EL (cell line): ENCODE results near the gene DENND6B.

ENCODE experiments used
- DNase-seq: peaks from one replicate; pipeline ENCODE4 v3.0.0-alpha.2; 2016

Gene DENND6B

DNA sequence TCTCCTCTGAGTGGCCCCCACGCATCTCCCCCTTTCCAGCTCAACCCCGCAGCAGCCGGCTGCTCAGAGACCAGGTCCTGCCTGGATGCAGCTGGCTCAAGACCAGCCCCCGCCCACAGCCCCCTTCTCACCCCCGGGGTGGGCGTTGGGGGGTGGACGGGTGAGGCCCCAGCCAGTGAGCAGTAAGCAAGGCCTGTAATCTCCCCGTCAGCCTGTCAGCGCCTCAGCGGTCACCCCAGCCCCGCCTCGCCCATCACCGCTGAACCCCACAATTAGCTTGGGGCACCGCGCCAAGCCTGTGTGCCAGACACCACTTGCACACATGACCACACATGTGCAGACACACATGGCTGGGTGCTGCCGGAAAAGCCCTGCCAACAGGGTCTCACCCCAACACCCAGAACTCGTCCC, 25.2 kb downstream of the DENND6B start:
- DNase-seq: no peak

DNA sequence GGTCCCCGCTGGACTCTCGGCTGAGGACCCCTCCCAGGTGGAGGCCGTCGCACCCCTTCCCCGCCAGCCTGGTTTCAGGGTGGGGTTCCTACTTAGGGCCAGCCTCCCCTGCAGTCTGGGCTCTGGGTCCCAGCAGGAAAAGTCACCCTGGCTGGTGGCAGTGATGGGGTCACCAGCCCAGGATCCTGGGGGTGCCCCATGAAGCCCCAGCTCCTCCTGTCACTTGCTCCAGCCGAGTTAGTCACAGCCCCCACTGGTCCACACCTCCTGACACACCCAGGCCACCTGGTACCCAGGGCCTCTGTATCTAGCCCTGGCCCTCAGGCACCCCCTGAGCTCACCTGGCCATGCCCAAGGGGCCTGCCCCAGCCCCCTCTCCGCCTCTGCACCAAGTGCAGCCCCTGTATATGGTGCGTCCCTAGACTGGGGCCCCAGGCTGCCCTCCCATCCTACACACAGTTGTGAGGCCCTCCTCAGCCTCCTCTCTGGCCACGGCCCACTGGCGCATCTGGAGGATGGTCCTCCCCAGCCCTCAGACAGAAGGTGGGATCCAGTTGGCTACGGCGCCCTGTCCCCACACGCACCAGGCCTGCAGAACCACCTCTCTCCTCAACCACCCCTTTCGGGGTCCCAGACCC, 26.1 kb downstream of the DENND6B start:
- no peak for DNase-seq

DNA sequence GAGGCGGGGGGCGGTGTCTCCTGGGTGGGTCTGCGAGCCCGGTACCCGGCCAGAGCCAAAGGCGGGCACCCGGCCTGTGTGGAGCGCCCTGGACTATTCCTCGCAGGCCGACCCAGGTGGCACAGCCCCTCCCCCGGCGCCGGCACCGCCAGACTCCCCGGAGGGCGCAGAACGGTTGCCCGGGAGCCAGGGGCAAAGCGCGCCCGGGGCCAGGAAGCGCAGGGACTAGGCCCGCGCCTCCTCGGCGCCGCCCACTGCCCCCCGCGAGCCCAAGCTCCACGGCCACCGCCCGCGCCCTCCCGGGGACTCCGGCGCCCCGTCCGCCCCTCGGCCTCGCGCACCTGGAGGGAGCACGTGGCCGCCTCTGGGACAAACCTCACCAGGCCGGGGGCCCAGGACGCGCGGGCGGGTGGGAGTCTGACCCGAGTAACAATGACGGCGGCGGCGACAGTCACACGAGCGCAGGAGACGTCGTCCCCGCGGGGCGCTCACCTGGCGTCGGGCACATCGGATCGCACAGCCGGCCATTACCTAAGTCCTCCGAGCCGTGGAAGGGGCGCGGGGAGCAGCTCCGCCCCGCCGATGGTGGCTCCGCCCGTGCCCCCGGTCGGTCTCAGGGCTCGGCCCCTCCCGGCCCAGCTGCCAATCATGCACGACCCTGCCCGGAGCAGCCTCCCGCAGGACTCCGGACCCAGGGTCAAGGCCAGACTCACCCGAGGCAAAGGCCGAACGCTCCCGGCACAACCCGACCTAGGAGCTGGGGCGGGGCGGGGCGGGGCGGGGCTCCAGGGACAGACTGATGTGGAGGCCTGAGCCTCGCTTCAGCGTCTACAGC, 26.8 kb downstream of the DENND6B start:
- DNase-seq: no peak

DNA sequence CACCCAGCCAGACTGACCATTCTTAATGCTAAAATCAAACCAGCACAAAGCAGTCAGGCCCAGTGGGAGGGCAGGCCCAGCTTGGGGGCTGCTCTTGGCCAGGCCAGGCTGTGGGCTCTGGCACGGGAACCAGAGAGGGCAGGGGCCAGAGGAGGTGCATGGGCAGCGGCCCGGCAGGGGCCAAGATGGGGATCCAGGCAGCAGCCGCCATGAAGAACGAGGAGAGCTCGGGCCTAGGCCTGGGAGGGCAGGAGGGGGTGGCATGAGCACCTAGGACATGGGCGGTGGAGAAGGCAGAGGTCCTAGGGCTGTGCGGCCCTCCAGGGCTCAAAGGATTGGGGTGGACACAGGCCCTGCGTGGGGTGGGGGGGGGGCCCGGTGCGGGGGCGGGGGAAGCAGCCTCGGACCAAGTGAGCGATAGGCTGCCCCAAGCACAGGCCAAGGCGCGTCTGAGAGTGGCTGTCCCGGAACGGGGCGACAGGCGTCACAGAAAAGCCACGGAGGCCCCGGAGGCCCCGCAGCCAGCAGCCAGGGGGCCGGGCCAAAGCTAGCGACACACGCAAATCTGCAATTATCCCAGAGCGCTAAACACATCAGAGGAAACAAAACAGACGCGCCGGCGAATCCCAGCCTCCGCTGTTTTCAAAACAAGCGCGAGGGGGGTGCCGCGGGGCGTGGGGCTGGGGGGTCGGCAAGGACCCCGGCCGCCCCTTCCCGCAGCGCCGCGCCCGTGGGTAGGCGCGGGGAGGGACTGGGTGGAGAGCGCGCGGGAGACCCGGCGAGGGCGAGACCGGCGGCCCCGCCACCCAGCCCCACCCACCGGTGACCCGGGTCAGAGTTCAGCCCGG, 27.7 kb downstream of the DENND6B start:
- no peak for DNase-seq

DNA sequence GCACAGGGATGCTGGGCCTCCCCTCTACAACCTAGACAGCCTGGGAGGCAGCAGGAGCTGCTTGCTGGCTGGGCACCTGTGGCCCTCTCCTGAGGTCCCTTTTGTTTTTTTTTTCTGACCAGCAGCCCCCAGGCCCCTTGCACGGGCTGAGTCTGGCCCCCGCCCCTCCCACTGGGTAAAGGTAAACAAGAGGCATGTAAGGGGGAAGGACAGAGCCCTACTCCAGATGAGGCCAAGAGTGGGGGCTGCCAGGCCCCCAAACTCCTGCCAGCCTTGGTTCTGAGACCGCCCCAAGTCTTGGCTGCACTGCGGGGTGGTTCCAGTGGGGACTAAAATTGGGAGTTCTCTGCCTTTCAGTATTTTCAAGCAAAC, 28.6 kb downstream of the DENND6B start:
- no peak for DNase-seq

DNA sequence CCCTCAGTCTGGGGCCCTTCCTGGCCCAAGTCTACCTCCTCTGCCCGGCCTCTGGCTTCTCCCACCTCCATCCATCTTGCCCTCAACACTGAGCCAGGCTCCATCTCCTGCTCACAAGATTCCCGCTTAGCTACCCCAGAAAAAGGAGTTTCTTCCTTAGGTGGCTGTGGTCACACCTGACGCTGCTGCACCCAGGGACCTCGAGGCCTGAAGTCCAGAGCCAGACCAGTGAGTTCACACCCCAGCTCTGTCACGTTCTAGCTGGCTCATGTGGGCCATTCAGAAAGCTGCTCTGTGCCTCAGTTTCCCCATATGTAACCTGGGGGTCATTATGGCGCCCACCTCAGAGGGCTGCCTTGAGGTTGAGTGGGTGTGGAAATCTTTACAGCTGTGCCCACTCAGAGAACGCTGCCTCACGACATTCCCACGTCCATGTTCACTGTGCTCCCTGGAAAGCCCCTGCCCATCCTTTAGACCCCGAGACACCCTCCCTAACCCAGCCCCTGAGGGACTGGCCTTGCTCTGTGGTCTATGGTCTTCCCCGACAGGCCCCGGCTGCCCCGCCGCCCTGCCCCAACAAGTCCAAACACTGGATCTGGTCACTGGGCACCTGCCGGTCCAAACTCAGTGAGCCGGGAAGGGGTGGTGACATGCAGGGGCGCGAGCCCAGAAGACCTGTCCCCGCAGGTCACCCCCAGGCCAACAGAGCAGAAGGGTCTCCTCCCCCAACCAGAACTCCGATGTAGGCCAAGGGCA, 29.1 kb downstream of the DENND6B start:
- DNase-seq: no peak

DNA sequence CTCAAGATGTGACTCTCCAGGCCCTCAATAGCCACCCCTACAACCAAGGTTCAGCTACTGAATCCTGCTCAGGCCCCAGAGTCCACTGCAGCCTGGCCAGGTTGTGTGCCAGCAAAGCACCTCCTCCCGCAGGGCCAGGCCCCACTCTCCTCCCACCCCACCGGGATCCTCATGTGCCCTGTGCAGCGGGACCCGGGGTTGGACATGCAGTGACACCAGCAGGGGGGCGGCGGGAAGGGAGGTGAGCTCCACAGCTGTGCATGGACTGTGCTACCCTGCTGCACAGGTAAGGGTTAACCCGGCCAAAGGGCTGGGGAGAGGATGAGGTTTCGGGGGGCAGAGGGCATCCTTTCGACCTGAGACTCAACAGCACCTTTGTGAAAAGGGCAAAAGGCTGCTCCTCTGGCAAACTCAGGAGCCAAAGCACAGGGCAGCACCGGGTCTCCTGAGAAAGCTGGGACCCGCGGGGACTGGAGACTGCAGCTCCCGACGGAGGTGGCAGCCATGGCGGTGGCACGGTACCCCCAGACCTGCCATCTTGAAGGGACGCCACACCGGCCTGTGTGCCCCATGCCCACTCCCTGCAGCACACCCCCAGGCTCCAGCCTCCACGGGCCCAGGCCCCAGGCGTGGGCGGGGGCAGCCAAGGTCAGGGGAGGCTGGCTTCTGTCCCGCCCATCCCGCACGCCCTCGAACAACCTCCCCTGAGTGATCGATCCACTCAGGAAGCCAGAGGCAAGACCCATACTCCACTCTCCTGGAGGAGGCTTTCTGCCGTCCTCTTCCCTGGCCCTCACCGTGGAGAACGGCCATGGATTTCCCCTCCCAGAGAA, 29.9 kb downstream of the DENND6B start:
- no peak for DNase-seq

DNA sequence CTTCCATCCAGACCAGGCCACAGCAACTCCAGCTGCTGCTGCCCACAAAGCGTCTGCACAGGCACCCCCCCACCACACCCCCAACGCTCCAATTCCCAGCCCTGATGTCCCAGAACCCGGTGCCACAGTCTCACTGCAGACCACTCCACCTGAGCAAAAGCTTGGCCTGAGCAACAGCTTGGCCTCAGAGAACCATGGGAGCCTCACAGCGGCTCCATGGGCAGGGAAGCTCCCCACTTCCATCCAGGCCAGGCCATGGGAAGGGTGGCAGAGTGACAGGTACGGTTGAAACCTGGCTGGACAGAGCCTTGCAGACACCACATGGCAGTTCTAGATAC, 32.5 kb downstream of the DENND6B start:
- no peak for DNase-seq

DNA sequence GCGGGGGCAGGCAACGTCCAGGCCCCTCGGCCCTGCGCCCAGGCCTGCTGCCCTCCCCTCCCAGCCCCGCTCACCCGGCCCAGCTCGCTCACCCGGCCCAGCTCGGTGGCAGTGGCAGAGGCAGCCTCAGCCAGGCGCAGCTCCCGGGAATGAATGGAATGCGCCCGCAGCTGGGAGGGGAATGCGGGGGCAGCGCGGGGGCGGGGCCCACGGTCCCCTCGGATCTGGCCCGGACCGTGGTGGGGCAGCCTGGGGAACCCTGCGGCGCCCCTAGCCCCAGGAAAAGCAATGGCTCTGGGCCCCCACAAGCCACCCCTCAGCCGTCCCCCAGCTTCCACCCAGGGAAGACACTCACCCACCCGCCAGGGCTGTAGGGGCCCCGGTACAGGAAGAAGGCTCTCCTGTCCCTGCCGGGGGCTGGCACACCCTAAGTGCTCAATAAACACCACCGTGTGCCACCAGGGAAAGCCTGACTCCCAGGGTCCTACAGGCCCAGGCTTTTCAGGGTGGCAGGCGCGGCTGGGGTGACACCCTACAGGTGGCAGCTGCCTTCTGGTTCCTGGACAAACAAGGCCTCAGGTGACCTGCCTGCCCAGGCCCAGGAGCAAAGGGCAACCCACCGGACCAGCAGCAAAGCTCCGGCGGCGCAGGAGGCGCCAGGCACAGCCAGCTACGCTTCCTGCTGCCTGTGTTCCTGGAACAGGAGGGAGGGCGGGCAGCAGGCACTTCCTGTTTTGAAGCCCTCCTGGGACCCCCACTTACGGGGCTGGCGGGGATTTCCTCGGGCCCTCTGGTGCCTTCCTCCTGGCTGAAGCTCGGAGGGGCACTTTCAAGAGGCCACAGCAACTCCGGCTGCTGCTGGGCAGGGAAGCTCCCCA, 33.1 kb downstream of the DENND6B start:
- DNase-seq: peak; percentile 94

DNA sequence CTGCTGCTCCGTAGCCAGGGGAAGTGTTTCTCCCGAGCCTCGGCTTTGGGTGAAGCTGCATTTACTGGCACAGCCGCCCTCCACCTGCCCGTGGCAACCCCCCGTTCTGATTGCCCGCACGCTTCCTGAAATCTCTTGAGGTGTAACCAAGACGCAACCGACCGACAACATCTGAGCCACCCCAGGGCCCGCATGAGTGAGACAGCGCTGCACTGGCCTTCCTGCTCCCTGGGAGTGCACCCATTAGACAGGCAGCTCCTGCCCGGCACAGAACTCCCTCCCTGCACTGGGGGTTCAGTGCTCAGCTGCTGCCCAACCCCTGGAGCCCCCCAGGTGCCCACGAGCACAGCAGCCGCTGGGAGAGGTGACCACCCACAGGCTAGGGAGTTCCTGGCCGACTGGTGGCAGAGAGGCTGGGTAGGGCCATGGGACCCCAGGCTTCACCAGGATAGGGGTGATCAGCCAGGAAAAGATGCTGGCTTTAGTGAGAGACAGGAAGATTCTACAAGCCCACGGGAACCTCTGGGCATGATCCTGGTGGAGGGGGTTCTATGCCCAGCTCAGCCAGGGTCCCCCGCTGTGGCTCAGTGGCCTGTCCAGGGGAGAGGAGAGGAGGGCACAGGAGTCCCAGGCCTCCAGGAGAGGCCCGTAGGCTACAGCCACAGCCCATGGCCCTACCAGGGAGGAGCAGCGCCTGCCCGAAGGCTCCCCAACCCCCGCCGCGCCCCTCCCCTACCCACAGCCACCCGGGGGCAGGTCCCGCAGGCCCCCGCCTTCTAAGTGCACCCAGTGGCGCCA, 34.0 kb downstream of the DENND6B start:
- DNase-seq: no peak

DNA sequence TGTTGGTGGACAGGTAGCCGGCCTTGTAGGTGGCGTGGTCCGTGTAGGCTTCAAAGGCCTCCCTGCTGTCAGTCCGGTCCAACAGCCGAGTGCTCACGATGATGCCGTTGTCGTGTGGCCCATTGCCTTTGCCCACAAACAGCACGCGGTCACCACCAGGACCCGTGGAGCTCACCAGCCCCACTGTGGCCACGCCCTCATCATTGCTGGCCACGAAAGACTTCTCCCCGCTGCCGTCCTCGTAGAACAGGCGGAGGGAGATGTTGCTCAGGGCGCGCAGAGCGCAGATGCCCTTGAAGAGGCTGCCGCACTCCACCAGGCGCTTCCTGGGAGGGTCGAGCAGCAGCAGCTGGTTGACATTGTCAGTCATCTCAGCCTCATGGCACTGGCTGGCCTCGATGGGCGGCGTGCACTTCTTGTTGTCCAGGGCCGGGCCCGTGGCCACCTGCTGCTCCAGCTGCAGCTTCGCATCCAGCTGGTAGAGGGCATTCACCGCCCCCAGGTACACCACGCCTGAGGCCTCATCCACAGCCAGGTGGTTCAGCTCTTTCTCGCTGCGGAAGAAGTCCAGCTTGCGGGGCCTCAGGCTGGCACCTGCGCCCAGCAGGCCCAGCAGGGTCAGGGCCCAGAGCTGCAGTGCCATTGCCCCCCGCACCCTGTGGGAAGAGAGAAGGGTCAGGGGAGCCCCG, 36.7 kb downstream of the DENND6B start:
- DNase-seq: no peak

DNA sequence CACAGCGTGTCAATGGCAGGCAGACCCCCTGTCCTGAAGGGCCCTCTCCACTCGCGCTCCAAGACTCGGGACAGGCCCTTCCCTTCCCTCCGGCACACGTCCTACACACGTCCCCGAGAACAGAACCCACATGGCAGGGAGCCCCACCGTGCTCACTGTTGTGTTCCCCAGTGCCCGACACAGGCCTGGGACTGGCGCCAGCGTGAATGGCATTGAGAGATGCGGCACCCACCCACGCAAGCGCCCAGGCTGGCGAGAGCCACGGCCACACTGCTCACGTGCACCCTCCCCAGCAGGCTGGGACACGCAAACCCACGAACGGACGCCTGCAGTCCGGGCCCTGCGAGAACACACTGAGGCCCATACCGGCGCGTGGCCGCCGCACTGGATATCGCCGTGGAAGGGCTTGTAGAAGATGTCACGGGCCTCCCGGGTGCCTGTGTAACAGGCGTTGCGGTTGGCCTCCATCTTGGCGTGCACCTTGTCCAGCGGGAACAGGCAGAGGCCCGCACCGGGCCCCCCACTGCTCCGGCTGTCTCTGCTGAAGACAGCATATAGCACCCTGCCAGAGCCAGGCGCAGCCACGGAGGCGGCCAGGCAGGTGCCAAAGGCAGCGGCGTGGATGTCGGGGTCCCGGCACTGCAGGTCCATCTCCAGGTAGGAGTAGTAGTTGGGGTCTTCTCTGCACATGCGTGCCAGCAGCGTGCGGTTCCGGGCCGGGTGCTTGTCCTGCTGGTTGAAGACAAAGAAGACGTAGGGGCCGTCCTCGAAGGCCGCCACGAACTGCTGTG, 37.5 kb downstream of the DENND6B start:
- no peak for DNase-seq

DNA sequence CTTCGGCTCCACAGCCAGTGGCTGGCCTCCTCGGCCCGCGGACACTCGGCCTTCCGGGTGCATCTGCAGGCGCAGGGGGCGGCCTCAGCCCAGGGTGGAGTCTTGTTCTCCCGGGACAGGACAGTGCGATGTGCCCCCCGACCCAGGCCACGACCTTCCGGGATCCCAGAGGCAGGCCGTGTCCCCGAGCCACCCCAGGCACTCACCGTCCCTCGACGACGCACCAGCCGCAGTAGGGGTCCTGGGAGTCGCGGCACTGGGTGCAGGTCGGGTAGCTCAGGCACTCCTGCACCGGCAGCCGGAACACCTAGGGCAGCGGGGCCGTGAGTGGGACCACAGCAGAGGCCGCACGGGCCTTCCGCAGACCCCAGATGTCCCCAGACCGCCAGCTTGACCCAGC, 39.1 kb downstream of the DENND6B start:
- DNase-seq: no peak

DNA sequence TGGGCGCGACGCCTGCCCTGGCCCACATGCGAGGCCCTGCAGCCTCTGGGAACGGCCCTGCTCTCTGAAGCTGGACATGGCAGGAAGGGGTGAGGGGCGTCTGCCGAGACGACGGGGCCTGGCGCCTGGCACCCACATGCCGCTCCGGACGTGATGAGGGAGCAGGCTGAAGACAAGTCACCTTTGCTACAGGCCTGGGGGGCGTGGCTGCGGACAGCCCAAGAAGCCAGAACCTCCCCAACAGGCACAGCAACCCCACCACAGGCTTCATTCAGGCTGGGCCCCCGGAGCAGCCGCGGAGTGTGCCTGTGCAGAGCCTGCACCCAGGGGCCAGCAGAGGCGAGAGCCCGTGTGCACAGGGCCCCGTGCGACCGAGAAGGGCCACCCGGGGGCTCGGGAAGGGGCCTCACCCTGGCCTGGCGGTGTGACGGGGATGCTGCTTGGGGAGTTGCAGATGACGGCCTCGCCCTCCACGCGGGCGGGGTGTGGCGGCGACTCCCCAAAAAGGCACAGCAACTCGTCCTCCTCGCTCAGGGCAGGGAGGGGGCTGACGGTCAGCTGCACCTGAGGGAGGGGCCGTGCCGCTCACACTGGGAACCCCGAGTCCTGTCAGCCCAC, 40.0 kb downstream of the DENND6B start:
- DNase-seq: no peak

DNA sequence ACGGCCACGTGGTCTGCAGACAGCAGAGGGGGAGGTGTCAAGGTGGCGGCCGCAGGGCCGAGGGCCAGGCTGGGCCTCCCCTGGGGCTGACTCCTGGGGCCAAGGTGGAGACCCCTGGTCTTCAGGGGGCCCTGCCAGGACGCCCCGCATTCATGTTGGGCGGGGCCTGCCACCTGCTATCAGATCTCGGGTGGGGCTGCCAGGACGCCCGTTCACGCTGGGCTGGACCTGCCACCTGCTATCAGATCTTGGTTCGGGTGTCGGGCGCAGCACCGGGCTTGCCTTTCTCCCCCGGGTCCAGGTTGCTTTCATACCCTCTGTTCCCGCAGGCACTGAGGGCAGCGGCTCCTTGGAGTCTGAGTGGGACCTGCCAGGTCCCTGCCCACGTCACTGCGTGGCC, 40.5 kb downstream of the DENND6B start:
- DNase-seq: no peak

DNA sequence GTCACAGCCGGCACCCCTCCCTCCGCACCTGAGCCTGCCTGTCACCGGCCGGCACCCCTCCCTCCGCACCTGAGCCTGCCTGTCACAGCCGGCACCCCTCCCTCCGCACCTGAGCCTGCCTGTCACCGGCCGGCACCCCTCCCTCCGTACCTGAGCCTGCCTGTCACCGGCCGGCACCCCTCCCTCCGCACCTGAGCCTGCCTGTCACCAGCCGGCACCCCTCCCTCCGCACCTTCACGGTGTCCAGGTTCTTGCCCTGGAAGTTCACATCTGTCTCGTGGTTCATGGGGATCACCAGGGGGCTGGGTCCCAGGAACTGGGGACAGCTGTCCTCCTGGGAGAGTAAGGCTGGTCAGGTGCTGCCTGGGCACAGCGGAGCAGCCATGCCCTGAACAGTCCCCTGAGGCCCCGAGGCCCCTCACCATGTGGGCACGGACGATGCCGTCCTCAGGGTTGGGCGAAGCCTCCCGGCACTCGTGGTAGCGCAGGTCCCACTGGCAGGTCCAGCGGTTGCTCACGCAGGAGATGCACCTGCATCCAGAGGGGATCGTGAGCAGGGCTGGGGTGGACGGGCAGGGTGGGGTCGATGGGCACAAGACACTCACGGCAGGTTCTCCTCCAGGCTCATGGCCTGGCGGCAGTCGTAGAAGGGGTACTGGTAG, 41.1 kb downstream of the DENND6B start:
- DNase-seq: no peak

DNA sequence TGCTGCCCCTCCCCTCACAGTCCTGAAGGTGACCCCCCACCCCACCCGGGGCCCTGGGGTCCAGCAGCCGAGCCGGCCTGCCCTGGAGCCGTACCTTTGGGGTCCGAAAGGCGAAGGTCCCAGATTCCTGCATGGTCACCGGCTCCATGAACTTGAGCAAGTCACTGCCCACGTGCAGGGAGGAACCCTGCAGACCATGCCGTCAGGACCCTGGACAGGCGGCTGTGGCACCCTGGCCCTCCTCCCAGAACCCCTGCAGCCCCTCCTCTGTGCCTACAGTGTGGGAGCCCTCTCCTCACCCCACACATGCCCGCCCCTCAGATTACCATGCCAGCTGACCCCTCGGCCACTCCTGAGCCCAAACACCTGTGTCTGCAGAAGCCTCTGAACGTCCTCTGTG, 42.3 kb downstream of the DENND6B start:
- DNase-seq: no peak

DNA sequence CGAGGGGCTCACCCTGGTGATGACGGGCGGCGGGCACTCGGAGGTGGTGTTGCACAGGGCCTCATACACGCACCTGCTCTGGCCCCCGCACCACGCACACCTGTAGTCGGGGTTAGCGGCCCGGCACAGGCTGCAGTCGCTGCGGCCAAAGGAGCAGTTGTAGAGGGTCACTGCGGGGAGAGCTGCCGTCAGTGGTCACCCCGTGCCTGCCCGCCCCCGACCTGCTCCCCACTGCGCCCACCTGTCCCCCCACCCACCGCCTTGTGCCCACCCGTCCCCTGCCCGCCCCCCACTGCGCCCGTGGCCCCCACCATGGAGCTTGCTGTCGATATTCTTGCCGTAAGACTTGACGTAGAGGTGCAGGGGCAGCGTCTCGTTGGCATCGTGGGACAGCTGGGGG, 43.0 kb downstream of the DENND6B start:
- DNase-seq: no peak
